ENCODE measurements around the gene CCT8L2.
"Not testable (repeated sequence)": the region's sequence is repeated elsewhere in the genome, so short reads cannot be mapped to it uniquely, and the experiment has no call there.

CCT8L2 gene

GRCh38 chr22:16604257-16604998, 11.8 kb upstream of the CCT8L2 start:
- 83% methylated on average over 7 of the region's 8 CpGs for WGBS
- peaks cover 48% of the 10 kb centered on the region for H3K9me3 ChIP-seq (ENCODE audit: insufficient read depth, low read depth, low read length)
- H3K9ac ChIP-seq (ENCODE audit: low read depth, low read length); H3K4me1 ChIP-seq (ENCODE audit: insufficient read depth, low read length); H3K36me3 ChIP-seq (ENCODE audit: insufficient read depth, low read length); H3K27ac ChIP-seq (ENCODE audit: low read depth, low read length); H3K27me3 ChIP-seq (ENCODE audit: insufficient read depth, low read length); H3K4me3 ChIP-seq (ENCODE audit: low read length): not testable (repeated sequence)

GRCh38 chr22:16603770-16604242, 11.2 kb upstream of the CCT8L2 start:
- not testable (repeated sequence) for H3K4me3 ChIP-seq (ENCODE audit: low read length); H3K9ac ChIP-seq (ENCODE audit: low read depth, low read length); H3K27ac ChIP-seq (ENCODE audit: low read depth, low read length); H3K4me1 ChIP-seq (ENCODE audit: insufficient read depth, low read length); H3K27me3 ChIP-seq (ENCODE audit: insufficient read depth, low read length); H3K36me3 ChIP-seq (ENCODE audit: insufficient read depth, low read length)
- H3K9me3 ChIP-seq (ENCODE audit: insufficient read depth, low read depth, low read length): peaks cover 48% of the 10 kb centered on the region
- no CpG with 5 or more reads among the region's 9 CpGs for WGBS

- Histone ChIP-seq H3K4me1 (ENCODE audit: insufficient read depth, low read length) (no peaks in the 10 kb centered on the region), H3K9me3 (ENCODE audit: insufficient read depth, low read depth, low read length) (peaks cover 45% of the 10 kb centered on the region), H3K36me3 (ENCODE audit: insufficient read depth, low read length) (no peaks in the 10 kb centered on the region), H3K4me3 (ENCODE audit: low read length) (no peak overlapping the region), H3K27ac (ENCODE audit: low read depth, low read length) (no peak overlapping the region), H3K27me3 (ENCODE audit: insufficient read depth, low read length) (no peaks in the 10 kb centered on the region), H3K9ac (ENCODE audit: low read depth, low read length) (no peak overlapping the region)
- WGBS: 80% methylated on average over 6 of the region's 6 CpGs
Observed at GRCh38 chr22:16603448-16603768, 10.8 kb upstream of the CCT8L2 start.

GRCh38 chr22:16602728-16603447, 10.3 kb upstream of the CCT8L2 start:
- H3K27ac ChIP-seq (ENCODE audit: low read depth, low read length); H3K9ac ChIP-seq (ENCODE audit: low read depth, low read length); H3K4me3 ChIP-seq (ENCODE audit: low read length); H3K36me3 ChIP-seq (ENCODE audit: insufficient read depth, low read length); H3K4me1 ChIP-seq (ENCODE audit: insufficient read depth, low read length); H3K27me3 ChIP-seq (ENCODE audit: insufficient read depth, low read length): not testable (repeated sequence)
- 89% methylated on average over 31 of the region's 33 CpGs for WGBS
- peaks cover 44% of the 10 kb centered on the region for H3K9me3 ChIP-seq (ENCODE audit: insufficient read depth, low read depth, low read length)

- not testable (repeated sequence) for H3K9ac ChIP-seq (ENCODE audit: low read depth, low read length); H3K36me3 ChIP-seq (ENCODE audit: insufficient read depth, low read length); H3K4me3 ChIP-seq (ENCODE audit: low read length); H3K27me3 ChIP-seq (ENCODE audit: insufficient read depth, low read length); H3K4me1 ChIP-seq (ENCODE audit: insufficient read depth, low read length); H3K27ac ChIP-seq (ENCODE audit: low read depth, low read length)
- H3K9me3 ChIP-seq (ENCODE audit: insufficient read depth, low read depth, low read length): peaks cover 40% of the 10 kb centered on the region
- WGBS: 93% methylated on average over 70 of the region's 70 CpGs
Observed at GRCh38 chr22:16602224-16602727, 9.7 kb upstream of the CCT8L2 start.

GRCh38 chr22:16601437-16602223, 9.0 kb upstream of the CCT8L2 start:
- Histone ChIP-seq H3K4me1 (ENCODE audit: insufficient read depth, low read length) (no peaks in the 10 kb centered on the region), H3K4me3 (ENCODE audit: low read length) (no peak overlapping the region), H3K27ac (ENCODE audit: low read depth, low read length) (no peak overlapping the region), H3K9ac (ENCODE audit: low read depth, low read length) (no peak overlapping the region), H3K9me3 (ENCODE audit: insufficient read depth, low read depth, low read length) (peaks cover 37% of the 10 kb centered on the region), H3K27me3 (ENCODE audit: insufficient read depth, low read length) (no peaks in the 10 kb centered on the region), H3K36me3 (ENCODE audit: insufficient read depth, low read length) (no peaks in the 10 kb centered on the region)
- 96% methylated on average over 100 of the region's 100 CpGs for WGBS

GRCh38 chr22:16600644-16601436, 8.2 kb upstream of the CCT8L2 start:
- 95% methylated on average over 66 of the region's 71 CpGs for WGBS
- H3K27me3 ChIP-seq (ENCODE audit: insufficient read depth, low read length); H3K27ac ChIP-seq (ENCODE audit: low read depth, low read length); H3K4me1 ChIP-seq (ENCODE audit: insufficient read depth, low read length); H3K36me3 ChIP-seq (ENCODE audit: insufficient read depth, low read length); H3K4me3 ChIP-seq (ENCODE audit: low read length); H3K9ac ChIP-seq (ENCODE audit: low read depth, low read length): not testable (repeated sequence)
- peaks cover 38% of the 10 kb centered on the region for H3K9me3 ChIP-seq (ENCODE audit: insufficient read depth, low read depth, low read length)

- WGBS: 90% methylated on average over 4 of the region's 4 CpGs
- not testable (repeated sequence) for H3K36me3 ChIP-seq (ENCODE audit: insufficient read depth, low read length); H3K4me3 ChIP-seq (ENCODE audit: low read length); H3K9ac ChIP-seq (ENCODE audit: low read depth, low read length); H3K27ac ChIP-seq (ENCODE audit: low read depth, low read length); H3K4me1 ChIP-seq (ENCODE audit: insufficient read depth, low read length); H3K27me3 ChIP-seq (ENCODE audit: insufficient read depth, low read length)
- peaks cover 35% of the 10 kb centered on the region for H3K9me3 ChIP-seq (ENCODE audit: insufficient read depth, low read depth, low read length)
Observed at GRCh38 chr22:16599648-16600047, 7.0 kb upstream of the CCT8L2 start.

- H3K27ac ChIP-seq (ENCODE audit: low read depth, low read length); H3K27me3 ChIP-seq (ENCODE audit: insufficient read depth, low read length); H3K36me3 ChIP-seq (ENCODE audit: insufficient read depth, low read length); H3K4me3 ChIP-seq (ENCODE audit: low read length); H3K4me1 ChIP-seq (ENCODE audit: insufficient read depth, low read length); H3K9ac ChIP-seq (ENCODE audit: low read depth, low read length): not testable (repeated sequence)
- H3K9me3 ChIP-seq (ENCODE audit: insufficient read depth, low read depth, low read length): peaks cover 46% of the 10 kb centered on the region
- 77% methylated on average over 8 of the region's 8 CpGs for WGBS
Observed at GRCh38 chr22:16595251-16595650, 2.6 kb upstream of the CCT8L2 start.

- no peak overlapping the region for H3K27ac ChIP-seq (ENCODE audit: low read depth, low read length)
- no peaks in the 10 kb centered on the region for H3K4me1 ChIP-seq (ENCODE audit: insufficient read depth, low read length)
- H3K4me3 ChIP-seq (ENCODE audit: low read length): no peak overlapping the region
- H3K9me3 ChIP-seq (ENCODE audit: insufficient read depth, low read depth, low read length): peaks cover 40% of the 10 kb centered on the region
- no peak overlapping the region for H3K9ac ChIP-seq (ENCODE audit: low read depth, low read length)
- H3K27me3 ChIP-seq (ENCODE audit: insufficient read depth, low read length): no peaks in the 10 kb centered on the region
- H3K36me3 ChIP-seq (ENCODE audit: insufficient read depth, low read length): no peaks in the 10 kb centered on the region
- WGBS: 77% methylated on average over 4 of the region's 4 CpGs
Observed at GRCh38 chr22:16594026-16594425, 1.4 kb upstream of the CCT8L2 start.

Data from HUES64 (cell line).